ACHN (cell line): ENCODE results near the gene SNCB.
A peak's percentile ranks its signal among the peaks of the same experiment; 100 is the strongest.
"Not testable (repeated sequence)": the region's sequence is repeated elsewhere in the genome, so short reads cannot be mapped to it uniquely, and the experiment has no call there.

Experiments used
- DNase-seq: peaks from one replicate; pipeline ENCODE4 v3.0.0-alpha.2; 2015
- in situ Hi-C: cut with HindIII; loops from 2 replicates; pipeline ENCODE4 v1.10.0; 2017; ENCODE audit warnings: low sequenced_read_pairs, low pct_ligation_motif_present, low pct_unique_long_range_greater_than_20kb

Gene SNCB

DNA sequence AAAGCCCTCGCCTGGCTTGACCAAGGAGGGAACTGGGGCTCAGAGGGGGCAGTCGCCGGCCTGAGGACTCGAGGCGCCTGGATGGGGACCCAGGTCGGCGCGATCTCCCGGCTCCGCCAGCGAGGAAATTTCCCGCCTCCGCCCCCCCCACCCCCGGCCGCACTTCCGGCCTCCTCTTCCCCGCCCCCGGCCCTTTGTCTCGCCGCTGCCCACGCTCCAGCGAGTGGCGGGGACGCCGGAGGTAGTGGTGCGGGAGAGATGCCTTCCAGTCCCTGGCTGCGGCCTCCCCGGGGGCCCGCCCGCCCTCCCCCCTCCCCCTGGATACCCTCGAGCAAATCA is 19.9 kb downstream of the SNCB start:
- DNase-seq = peak; percentile 8
- in situ Hi-C loops = no loop called here

DNA sequence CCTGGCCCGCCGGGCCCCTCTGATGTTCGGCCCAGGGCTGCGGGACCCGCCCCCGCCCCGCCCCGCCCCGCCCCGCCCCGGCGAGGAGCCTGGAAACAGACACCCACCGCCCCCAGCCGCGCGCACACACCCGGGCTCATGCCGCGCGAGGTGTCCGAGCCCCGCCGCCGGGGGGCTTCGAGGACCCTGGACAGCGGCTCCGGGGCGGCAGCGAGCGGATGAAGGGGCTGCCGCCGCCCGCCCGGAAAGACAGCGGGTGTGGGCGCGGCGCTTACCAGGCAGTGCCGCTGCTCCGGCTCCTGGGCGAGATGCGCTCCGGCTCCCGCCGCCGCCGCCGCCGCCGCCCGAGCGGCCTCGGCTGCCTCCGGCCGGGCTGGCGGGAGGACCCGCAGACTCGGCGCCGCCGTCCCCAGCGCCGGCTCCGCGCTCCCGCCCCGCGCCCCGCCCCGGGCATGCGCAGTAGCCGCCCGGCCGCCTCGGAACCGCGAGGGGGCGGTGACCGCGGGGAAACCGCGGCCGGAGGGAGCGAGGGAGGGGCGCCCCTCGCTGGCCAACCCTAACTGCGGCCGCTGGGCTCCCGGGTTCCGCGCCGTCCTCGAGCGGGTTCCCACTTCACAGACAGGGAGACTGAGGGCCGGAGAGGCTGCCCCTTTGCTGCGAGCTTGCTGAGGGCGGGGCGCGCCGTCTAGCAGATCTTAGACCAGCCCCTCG is 20.5 kb downstream of the SNCB start, which contains the start of gene GPRIN1:
TSS of gene GPRIN1 (minus strand) at position 433 of the 711 bp plus-strand sequence. CDS start 10,322 bp downstream, outside the sequence.
- in situ Hi-C loops = no loop called here
- peak; percentile 64 for DNase-seq

- in situ Hi-C loops = no loop called here
- DNase-seq = peak; percentile 45
Observed at GRCh38 chr5:176608937-176609723, 21.2 kb downstream of the SNCB start.

GRCh38 chr5:176608142-176608705 is 22.1 kb downstream of the SNCB start:
- no peak for DNase-seq
- in situ Hi-C loops = no loop called here

- DNase-seq = no peak
- in situ Hi-C loops = no loop called here
Observed at GRCh38 chr5:176606875-176607274, 23.5 kb downstream of the SNCB start.

- in situ Hi-C loops = no loop called here
- no peak for DNase-seq
Observed at GRCh38 chr5:176606032-176606431, 24.3 kb downstream of the SNCB start.

- no peak for DNase-seq
- in situ Hi-C loops = no loop called here
Observed at GRCh38 chr5:176603091-176603490, 27.2 kb downstream of the SNCB start.

- in situ Hi-C loops = no loop called here
Observed at GRCh38 chr5:176601901-176602482, 28.3 kb downstream of the SNCB start.

GRCh38 chr5:176599749-176600430 is 30.4 kb downstream of the SNCB start:
- DNase-seq = not testable (repeated sequence)

More at GRCh38 chr5:176601901-176602482, 28.3 kb downstream of the SNCB start:
- no peak for DNase-seq

GRCh38 chr5:176597417-176598389 is 32.6 kb downstream of the SNCB start:
- in situ Hi-C loops = no loop called here
- no peak for DNase-seq

More at GRCh38 chr5:176599749-176600430, 30.4 kb downstream of the SNCB start:
- in situ Hi-C loops = not testable (repeated sequence)

- in situ Hi-C loops = no loop called here
- no peak for DNase-seq
Observed at GRCh38 chr5:176596689-176597416, 33.5 kb downstream of the SNCB start.

DNA sequence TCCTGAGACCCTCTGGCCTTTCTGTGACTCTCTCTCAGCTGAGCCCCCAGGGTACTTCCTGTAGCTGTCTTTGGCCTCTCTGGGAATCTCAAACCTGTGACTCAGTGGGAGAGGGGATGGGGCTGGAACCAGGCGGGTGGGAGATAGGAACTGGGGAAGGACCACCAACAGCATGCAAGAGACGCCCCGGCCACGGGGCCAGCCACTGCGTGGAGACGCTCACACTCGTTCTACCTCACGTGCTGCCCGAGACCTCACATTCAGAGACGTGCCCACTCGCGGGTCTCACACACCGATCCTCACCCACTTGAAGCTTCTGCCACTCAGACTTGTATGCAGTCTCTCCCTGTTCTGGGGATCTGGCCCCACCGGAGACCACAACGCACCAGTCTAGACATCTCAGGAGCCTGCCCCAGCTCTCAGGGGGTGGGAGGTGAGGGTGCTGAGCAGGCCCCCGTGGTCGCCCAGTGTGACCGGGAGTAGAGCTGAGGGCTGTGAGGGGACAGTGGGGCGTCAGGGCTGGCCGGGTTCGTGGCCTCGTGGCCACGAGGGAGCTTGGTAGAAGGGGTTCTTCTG is 34.2 kb downstream of the SNCB start:
- DNase-seq = no peak
- in situ Hi-C loops = no loop called here

GRCh38 chr5:176595386-176595943 is 34.9 kb downstream of the SNCB start:
- in situ Hi-C loops = no loop called here
- DNase-seq = no peak

DNA sequence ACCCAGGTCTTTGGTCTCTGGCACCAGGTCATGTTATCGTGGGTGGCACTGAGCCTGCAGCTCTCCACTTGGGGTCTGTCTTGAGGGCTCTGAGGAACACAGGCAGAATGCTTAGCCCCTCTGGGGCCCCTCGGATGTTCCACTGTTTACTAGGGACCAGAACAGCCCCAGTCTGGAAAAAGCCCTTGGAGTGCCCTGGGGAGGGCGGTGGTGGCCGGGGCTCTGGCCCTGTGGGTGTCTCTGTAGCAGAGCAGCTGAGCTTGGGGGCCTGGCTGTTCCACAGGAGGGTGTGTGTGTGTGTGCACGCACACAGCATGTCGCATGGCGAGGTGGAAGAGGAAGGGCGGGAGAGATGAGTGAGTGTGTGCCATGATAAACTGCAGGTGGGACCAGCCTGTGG is 35.8 kb downstream of the SNCB start:
- no peak for DNase-seq
- in situ Hi-C loops = no loop called here

DNA sequence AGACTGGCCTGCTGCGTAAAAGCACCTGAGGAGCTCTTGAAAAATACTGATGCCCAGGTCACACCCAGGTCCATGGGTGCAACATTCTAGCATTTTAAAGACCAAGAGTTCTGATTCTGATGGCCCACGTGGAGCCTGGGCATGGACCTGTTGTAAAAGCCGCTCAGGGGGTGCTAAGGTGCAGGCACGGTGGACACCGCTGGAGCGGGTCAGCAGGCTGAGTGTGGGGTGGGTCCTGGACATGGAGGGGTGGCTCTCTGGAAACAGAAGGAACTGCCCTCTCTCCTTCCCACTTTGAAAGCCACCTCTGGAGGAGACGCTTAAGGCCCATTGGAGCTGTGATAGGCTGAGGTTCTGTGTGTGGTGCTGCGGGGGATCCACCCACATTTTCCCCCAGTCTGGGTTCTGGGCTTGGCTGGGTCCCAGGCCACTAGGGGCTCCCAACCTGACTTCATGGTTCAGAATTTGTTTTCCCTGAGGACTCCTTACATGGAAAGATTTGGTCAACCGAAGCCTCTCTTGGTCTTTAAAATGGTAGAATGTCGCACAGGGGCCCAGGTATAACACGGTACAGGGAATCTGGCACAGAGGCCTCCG is 37.0 kb downstream of the SNCB start:
- in situ Hi-C loops = no loop called here
- no peak for DNase-seq

- no peak for DNase-seq
- in situ Hi-C loops = no loop called here
Observed at GRCh38 chr5:176592573-176592972, 37.8 kb downstream of the SNCB start.
